ENCODE results near the gene UBE2O.

Gene UBE2O

DNA sequence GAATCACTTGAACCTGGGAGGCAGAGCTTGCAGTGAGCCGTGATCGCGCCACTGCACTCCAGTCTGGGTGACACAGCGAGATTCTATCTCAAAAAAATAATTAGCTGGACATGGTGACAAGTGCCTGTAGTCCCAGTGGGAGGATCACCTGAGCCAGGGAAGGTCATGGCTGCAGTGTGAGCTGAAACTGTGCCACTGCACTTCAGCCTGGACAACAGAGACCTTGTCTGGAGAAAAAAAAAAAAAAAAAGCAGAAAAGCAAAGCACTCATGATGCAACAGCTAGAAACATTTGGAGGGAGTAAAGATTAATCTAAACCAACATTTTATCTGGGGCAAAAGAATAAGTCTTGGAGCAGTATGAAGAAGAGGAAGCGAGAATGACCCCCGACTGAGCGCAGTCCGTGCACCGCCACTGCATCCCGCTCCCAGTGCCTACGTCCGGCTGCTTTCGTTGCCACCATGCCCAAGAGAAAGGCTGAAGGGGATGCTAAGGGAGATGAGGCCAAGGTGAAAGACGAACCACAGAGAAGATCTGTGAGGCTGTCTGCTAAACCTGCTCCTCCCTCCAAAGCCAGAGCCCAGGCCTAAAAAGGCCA is 107.5 kb downstream of the UBE2O start:
- DNase-seq (ENCODE audit: low read depth): no peak

DNA sequence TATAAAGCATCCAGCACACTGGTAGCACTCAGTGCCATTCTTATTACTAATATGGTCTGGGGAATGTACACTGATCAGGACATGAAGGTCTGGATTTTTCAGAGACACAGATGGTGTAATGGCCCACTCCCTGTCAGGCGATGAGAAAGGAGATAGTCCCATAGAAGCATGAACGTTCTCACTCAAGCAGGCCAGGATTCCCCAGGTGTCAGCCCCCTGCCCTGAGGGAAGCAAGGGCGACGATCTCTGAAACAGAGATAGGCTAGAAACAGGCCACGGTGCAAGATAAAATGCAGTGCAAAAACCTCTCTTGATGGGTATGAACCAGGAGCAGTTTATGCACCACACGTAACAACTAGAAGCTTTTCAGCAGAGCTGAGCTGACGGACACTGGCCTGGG is 109.8 kb downstream of the UBE2O start:
- no peak for DNase-seq (ENCODE audit: low read depth)

DNA sequence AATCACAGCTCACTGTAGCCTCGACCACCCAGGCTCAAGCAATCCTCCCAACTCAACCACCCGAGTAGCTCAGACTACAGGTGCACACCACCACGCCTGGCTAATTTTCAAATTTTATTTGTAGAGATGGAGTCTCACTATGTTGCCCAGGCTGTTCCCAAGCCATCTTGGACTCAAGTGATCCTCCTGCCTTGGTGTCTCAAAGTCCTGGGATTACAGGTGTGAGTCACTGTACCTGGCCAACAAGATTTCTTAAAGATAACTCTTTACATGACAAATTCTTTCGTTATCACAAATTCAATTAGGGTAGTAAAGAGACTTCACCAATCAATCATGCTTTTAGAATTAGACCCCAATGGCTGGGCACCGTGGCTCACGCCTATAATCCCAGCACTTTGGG is 111.7 kb downstream of the UBE2O start:
- no peak for DNase-seq (ENCODE audit: low read depth)

Measured in stimulated activated CD8-positive, alpha-beta memory T cell treated with anti-CD3 and anti-CD28 coated beads, Interleukin-7, amount 100 ng/mL, for 24 hours (primary cell).